Neutrophil (primary cell): ENCODE data around the gene PRODH.
"Not testable (repeated sequence)": the region's sequence is repeated elsewhere in the genome, so short reads cannot be mapped to it uniquely, and the experiment has no call there.

Experiments
- H3K27ac ChIP-seq: fragments of 200-600 bp; sonication (generic); 2 replicates; pipeline ENCODE4 v1.5.1; 2016; ENCODE audit warnings: mild to moderate bottlenecking, moderate library complexity
- H3K27me3 ChIP-seq: fragments of 200-600 bp; sonication (generic); 2 replicates; pipeline ENCODE4 v1.6.0; 2016; ENCODE audit warnings: mild to moderate bottlenecking
- H3K36me3 ChIP-seq: fragments of 200-600 bp; sonication (generic); 2 replicates; pipeline ENCODE4 v1.5.1; 2017
- H3K4me1 ChIP-seq, 2 experiments: fragments of 200-600 bp in 1 of 2; sonication (generic) in 1 of 2; 1 replicate in 1 of 2; 2 replicates in 1 of 2; pipeline versions ENCODE4 v1.5.1 to v1.6.1; 2013 to 2016; ENCODE audit warnings: low read depth in 1 of 2, low read length in 1 of 2, mild to moderate bottlenecking in 1 of 2, moderate library complexity in 1 of 2; ENCODE audit not compliant: control insufficient read depth in 1 of 2, insufficient read depth in 1 of 2
- H3K4me3 ChIP-seq, 2 experiments: fragments of 200-600 bp in 1 of 2; sonication (generic) in 1 of 2; 1 replicate in 1 of 2; 2 replicates in 1 of 2; pipeline ENCODE4 v1.5.1; 2013 to 2016; ENCODE audit warnings: low read depth in 1 of 2, low read length in 1 of 2, mild to moderate bottlenecking in 1 of 2, moderate library complexity in 1 of 2
- H3K9me3 ChIP-seq: fragments of 200-600 bp; sonication (generic); 2 replicates; pipeline ENCODE4 v1.5.1; 2016
- TF ChIP-seq, protein P1 (sequence below): fragments of 200-600 bp; sonication (generic); IDR thresholded peaks from 2 replicates; pipeline ENCODE4 v1.5.1; 2016; ENCODE audit warnings: antibody characterized with exemption

PRODH gene

DNA sequence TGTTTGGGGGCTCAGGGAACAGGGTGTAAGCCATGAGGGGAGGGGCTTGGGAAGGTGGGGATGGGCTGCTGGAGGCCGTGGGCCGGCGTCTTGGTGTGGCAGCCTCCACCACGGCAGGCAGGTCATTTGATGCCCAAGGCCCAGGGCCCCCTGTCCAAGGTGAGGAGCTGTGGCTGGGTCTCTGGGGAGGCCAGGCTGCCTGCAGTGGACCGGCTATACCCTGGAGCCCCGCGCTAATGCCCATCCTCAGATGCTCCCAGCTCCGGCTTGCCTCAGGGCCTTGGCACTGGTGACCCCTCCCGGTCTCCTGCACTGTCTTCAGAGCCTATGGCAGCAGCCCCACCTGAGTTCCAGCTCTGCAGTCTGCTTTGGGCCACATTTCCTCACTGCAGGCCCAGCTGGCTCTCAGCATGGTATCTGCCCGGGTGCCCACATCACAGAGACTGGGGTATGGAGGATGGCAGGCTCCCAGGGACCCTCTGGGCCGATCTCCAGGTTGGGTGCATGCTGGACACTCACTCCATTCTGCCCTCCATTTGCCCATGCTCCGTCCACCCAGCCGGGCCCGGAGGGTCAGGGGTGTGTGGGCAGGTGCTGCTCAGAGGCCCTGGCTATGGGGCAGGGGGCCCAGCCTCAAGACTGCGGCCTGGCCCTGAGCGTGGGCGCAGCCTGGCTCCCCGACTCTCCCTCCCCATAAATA is 21.7 kb upstream of the PRODH start:
- not testable (repeated sequence) for H3K27me3 ChIP-seq, H3K27ac ChIP-seq, H3K9me3 ChIP-seq, H3K4me1 ChIP-seq, H3K4me3 ChIP-seq, H3K36me3 ChIP-seq

DNA sequence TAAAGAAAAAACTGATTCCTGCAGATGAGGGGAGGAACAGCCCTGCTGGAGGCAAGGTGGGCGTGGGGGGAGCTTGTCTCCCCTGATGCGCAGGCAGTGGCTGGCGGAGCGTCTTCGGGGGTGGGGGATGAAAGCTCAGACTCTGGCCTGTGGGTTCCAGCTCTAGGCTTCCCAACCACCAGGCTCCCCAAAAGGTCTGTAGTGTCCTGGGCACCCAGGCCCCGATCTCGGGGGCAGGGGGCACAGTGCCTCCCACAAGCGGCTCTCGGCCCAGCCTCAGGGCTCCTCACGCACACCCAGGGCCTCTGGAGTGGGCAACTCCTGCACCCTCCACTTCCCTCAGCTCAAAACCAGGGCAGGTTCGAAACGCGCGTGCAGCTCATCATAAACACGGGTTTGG is 20.9 kb upstream of the PRODH start:
- not testable (repeated sequence) for H3K27me3 ChIP-seq, H3K27ac ChIP-seq, H3K36me3 ChIP-seq, H3K4me1 ChIP-seq, H3K4me3 ChIP-seq, H3K9me3 ChIP-seq

DNA sequence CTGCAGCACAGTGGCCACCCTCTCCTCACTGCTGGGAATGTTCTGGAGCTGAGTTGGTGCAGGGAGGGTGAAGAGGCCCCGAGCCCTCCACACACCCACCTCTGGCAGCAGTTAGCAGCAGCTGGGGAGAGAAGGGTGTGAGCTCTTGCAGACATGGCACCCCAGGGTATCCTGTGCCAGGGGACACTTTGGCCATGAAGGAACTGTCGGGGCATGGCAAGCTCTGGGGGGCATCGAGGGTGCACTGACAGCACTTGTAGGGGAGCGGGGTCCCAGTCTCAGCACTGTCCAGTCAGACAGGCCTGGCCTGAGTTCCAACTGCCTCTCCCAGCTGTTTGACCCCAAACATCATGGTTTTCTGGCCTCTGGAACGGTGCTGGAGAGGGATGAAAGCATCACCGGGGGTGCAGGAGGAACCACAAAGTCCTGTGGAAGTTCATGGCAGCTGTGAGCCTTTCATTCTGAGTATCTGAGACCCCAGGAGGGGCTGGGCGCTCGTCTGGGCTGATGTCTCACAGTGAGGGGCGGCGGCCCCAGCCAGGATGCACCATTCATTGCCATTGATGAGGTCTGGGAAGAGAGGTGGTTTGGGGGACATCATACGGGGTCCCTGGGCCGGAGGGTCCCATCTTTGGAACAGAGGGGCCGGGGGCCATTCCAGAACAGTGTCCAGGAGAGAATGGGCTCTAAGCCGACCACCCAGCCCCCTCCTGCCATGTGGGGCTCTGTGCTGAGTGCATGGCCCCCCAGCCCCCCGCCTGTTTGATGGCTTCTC is 20.2 kb upstream of the PRODH start:
- H3K4me3 ChIP-seq, H3K27me3 ChIP-seq, H3K27ac ChIP-seq, H3K9me3 ChIP-seq, H3K4me1 ChIP-seq, H3K36me3 ChIP-seq: not testable (repeated sequence)

DNA sequence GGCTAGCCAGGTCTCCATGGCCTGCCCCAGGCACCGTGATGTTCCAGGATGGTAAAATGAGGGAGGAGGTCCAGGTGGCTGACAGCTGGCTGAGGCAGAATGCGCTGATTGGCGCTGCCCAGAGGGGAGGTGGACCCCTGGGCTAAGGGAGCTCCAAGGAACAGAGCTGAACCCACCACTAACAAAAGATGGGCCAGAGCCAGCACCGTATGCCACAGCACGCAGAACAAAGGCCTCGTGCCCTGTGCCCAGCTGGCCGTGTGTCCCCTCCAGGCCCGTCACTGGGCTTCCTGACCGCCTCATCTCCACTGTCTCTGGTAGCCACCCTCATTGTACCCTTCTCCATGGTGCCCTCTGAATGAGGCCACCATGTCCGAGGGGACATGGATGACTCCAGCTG is 19.6 kb upstream of the PRODH start:
- Histone ChIP-seq H3K27ac (no peak overlapping the region), H3K4me3 (no peak overlapping the region), H3K27me3 (no peaks in the 10 kb centered on the region), H3K36me3 (no peaks in the 10 kb centered on the region), H3K4me1 (no peaks in the 10 kb centered on the region), H3K9me3 (no peaks in the 10 kb centered on the region)
- TF ChIP-seq, protein P1, sequence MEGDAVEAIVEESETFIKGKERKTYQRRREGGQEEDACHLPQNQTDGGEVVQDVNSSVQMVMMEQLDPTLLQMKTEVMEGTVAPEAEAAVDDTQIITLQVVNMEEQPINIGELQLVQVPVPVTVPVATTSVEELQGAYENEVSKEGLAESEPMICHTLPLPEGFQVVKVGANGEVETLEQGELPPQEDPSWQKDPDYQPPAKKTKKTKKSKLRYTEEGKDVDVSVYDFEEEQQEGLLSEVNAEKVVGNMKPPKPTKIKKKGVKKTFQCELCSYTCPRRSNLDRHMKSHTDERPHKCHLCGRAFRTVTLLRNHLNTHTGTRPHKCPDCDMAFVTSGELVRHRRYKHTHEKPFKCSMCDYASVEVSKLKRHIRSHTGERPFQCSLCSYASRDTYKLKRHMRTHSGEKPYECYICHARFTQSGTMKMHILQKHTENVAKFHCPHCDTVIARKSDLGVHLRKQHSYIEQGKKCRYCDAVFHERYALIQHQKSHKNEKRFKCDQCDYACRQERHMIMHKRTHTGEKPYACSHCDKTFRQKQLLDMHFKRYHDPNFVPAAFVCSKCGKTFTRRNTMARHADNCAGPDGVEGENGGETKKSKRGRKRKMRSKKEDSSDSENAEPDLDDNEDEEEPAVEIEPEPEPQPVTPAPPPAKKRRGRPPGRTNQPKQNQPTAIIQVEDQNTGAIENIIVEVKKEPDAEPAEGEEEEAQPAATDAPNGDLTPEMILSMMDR, result no peak

DNA sequence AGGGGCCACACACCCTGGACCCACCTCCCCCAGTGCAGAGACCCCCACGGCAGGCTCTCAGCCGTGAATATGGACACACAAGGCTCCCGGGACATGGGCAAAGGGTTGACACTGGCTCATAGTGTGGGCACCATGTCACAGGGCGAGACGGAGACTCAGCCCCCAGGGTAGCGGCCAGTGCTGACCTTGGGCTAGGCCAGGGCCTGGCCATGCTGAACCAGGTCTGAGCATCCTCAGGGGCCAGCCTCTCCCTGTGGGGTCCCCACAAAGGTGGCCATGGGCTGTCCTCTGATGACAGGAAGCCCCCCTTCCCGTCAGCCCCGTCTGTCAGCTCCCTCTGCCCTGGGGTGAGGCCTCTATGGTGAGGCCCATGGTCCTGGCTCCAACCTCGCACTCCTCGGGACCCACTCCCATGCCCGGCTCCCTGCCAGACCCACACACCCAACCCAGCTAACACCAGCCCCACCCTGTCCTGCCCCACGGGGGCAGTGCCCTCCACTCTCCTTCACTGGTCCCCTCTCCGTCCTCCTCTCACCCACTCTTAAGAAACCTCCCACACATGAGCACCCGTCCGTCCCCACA is 19.0 kb upstream of the PRODH start:
- TF ChIP-seq, protein P1, result no peak
- Histone ChIP-seq H3K27ac (no peak overlapping the region), H3K4me3 (no peak overlapping the region), H3K27me3 (no peaks in the 10 kb centered on the region), H3K36me3 (no peaks in the 10 kb centered on the region), H3K9me3 (no peaks in the 10 kb centered on the region), H3K4me1 (no peaks in the 10 kb centered on the region)

DNA sequence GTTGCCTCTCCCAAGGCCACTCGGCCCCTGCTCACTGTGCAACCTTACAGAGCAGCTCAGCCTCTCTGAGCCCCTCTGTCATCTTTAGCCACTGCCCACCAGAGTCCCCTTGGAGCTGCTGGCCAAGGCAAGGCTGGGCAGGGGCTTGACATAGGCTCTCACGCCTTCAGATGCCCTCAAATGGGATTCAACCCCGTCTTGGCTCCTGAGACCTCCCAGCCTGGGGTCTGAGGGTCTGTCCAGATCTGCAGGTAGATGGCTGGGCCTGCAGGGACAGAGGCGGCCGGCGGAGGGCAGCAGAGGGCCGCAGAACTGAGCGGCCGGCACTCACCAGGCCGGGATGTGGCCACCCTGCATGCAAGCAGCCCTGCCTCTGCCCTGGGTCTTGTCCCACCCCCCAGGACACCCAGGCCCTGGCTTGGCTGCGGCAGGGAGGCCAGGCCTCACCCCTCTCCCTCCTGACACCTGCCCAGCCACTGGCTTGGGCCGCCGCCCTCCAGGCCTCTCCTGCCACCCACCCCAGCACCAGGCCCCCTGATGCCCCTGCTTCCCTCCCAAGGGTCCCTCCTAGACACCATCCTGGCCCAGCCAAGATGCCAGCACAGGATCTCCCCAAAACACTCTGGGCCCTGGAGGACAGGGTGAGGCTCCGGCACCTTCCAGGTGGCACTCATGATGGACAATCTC is 18.4 kb upstream of the PRODH start:
- TF ChIP-seq, protein P1, result peak; percentile 77

DNA sequence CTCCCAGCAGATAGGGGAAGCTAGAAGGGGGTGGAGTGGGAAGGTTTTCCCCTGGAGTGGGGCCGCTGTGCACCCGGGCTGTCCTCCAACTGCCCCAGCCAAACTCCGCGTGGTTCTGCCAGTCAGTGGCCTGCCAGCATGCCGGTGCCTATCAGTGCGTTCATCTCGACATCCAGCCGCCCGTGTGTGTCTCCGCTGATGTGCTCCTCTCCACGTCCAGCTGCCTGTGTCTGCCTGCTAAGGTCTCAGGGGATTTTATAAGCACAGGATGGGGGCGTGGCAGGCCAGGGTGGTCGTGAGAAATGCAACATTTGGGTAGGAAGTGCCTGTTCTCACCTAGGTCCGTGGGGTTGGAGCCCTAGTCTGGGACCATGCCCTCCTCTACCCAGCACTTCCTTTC is 17.0 kb upstream of the PRODH start:
- H3K27ac ChIP-seq, H3K36me3 ChIP-seq, H3K4me3 ChIP-seq, H3K4me1 ChIP-seq, H3K9me3 ChIP-seq: not testable (repeated sequence)
- peaks cover 12% of the 10 kb centered on the region for H3K27me3 ChIP-seq

More for the DNA sequence above, 18.4 kb upstream of the PRODH start:
- H3K9me3 ChIP-seq, H3K4me3 ChIP-seq, H3K4me1 ChIP-seq, H3K27me3 ChIP-seq, H3K36me3 ChIP-seq, H3K27ac ChIP-seq: not testable (repeated sequence)
